Calu3 (cell line): ENCODE data around the gene ITGB3BP. TPM values are rescaled to one million over a fixed set of nuclear protein-coding genes. Genes with fewer than 3 reads are reported as not detected.

ENCODE experiments used
- BruUV-seq: library from RNA; stranded (reverse); fragments of 400-500 nt; replicated peaks from 2 replicates; lab custom pipeline; 2021; lab: Mats Ljungman, UMichigan
- CTCF ChIA-PET: fragments of 300-600 bp; sonication (Branson Sonifier 250); formaldehyde crosslinking; loops from one replicate; lab custom pipeline; 2022; ENCODE audit warnings: antibody characterized with exemption; lab: Charles Lee
- DNase-seq: peaks from one replicate; pipeline ENCODE4 v3.0.0; 2022
- H3K27ac Mint-ChIP-seq: one replicate; pipeline ENCODE4 v1.8.0; 2022; ENCODE audit warnings: mixed read lengths; ENCODE audit not compliant: unreplicated experiment
- H3K27me3 Mint-ChIP-seq: one replicate; pipeline ENCODE4 v1.8.0; 2022; ENCODE audit warnings: mixed read lengths; ENCODE audit not compliant: unreplicated experiment
- H3K36me3 Mint-ChIP-seq: one replicate; pipeline ENCODE4 v1.8.0; 2022; ENCODE audit warnings: mild to moderate bottlenecking, moderate library complexity, mixed read lengths; ENCODE audit not compliant: insufficient read depth, unreplicated experiment
- H3K4me1 Mint-ChIP-seq: one replicate; pipeline ENCODE4 v1.8.0; 2022; ENCODE audit warnings: mild to moderate bottlenecking, low read depth, mixed read lengths; ENCODE audit not compliant: unreplicated experiment
- H3K4me3 Mint-ChIP-seq: one replicate; pipeline ENCODE4 v1.8.0; 2022; ENCODE audit warnings: mild to moderate bottlenecking, low read depth, moderate library complexity, mixed read lengths; ENCODE audit not compliant: unreplicated experiment
- H3K9me3 Mint-ChIP-seq: one replicate; pipeline ENCODE4 v1.8.0; 2022; ENCODE audit warnings: low read depth, mixed read lengths; ENCODE audit not compliant: unreplicated experiment
- CTCF ChIP-seq: fragments of 200-600 bp; IDR thresholded peaks from one replicate; pipeline ENCODE4 v1.8.0; 2022; ENCODE audit warnings: antibody characterized with exemption; ENCODE audit not compliant: unreplicated experiment
- intact Hi-C: fragments of 100-400 bp; cut with micrococcal nuclease; formaldehyde crosslinking; loops from one replicate; pipeline ENCODE4 v1.10.0; 2022; ENCODE audit not compliant: unreplicated experiment
- total RNA-seq: library from RNA; stranded (reverse); gene quantifications from 2 replicates; pipeline ENCODE4 v1.2.3, GENCODE V29; 2022

Gene ITGB3BP
- total RNA-seq, 1 experiment from 2014 or later = 52.1 TPM

- CTCF ChIA-PET = interaction anchor here (0.6 kb wide), 1 partner anchor 482 kb away, joined by 3 read pairs; no protein-coding TSS in a partner anchor
Measured at GRCh38 chr1:63498106-63498505, 24.9 kb downstream of the ITGB3BP start.

GRCh38 chr1:63497577-63497976 is 25.4 kb downstream of the ITGB3BP start:
- Mint-ChIP-seq H3K4me3 (no peak overlapping the region), H3K36me3 (no peaks in the 10 kb centered on the region), H3K4me1 (no peaks in the 10 kb centered on the region), H3K27me3 (no peaks in the 10 kb centered on the region), H3K27ac (no peak overlapping the region), H3K9me3 (peaks cover 3% of the 10 kb centered on the region)
- no TSS peak for BruUV-seq
- CTCF ChIA-PET = no interaction called here
- no peak for TF ChIP-seq CTCF
- no peak for DNase-seq
- intact Hi-C loops = no loop called here

More at GRCh38 chr1:63498106-63498505, 24.9 kb downstream of the ITGB3BP start:
- H3K27me3 Mint-ChIP-seq = no peaks in the 10 kb centered on the region
- no peaks in the 10 kb centered on the region for H3K36me3 Mint-ChIP-seq
- H3K4me3 Mint-ChIP-seq = no peak overlapping the region
- no TSS peak for BruUV-seq
- intact Hi-C loops = no loop called here
- H3K9me3 Mint-ChIP-seq = peaks cover 3% of the 10 kb centered on the region
- no peak overlapping the region for H3K27ac Mint-ChIP-seq
- no peaks in the 10 kb centered on the region for H3K4me1 Mint-ChIP-seq
- TF ChIP-seq CTCF = no peak
- no peak for DNase-seq

- H3K9me3 Mint-ChIP-seq = no peaks in the 10 kb centered on the region
- no peak overlapping the region for H3K27ac Mint-ChIP-seq
- H3K4me1 Mint-ChIP-seq = no peaks in the 10 kb centered on the region
- H3K4me3 Mint-ChIP-seq = no peak overlapping the region
- CTCF ChIA-PET = interaction anchor here (0.6 kb wide), 1 partner anchor 552 kb away, joined by 3 read pairs; no protein-coding TSS in a partner anchor
- H3K27me3 Mint-ChIP-seq = no peaks in the 10 kb centered on the region
- intact Hi-C loops = no loop called here
- no peak for DNase-seq
- TF ChIP-seq CTCF = no peak
- H3K36me3 Mint-ChIP-seq = no peaks in the 10 kb centered on the region
- no TSS peak for BruUV-seq
Measured at GRCh38 chr1:63487336-63488065, 35.5 kb downstream of the ITGB3BP start.

GRCh38 chr1:63486629-63487028 is 36.4 kb downstream of the ITGB3BP start:
- Mint-ChIP-seq H3K27ac (no peak overlapping the region), H3K9me3 (no peaks in the 10 kb centered on the region), H3K4me3 (no peak overlapping the region), H3K36me3 (no peaks in the 10 kb centered on the region), H3K4me1 (no peaks in the 10 kb centered on the region), H3K27me3 (no peaks in the 10 kb centered on the region)
- intact Hi-C loops = no loop called here
- CTCF ChIA-PET = no interaction called here
- DNase-seq = no peak
- TF ChIP-seq CTCF = no peak
- no TSS peak for BruUV-seq
